CD4-positive, alpha-beta T cell treated with Interleukin-6 for 4 hours (primary cell): ENCODE results near the gene ACTR5.
"Not testable (repeated sequence)": the region's sequence is repeated elsewhere in the genome, so short reads cannot be mapped to it uniquely, and the experiment has no call there.

ENCODE experiments used
- DNase-seq: peaks from one replicate; pipeline ENCODE4 v3.0.0-alpha.2; 2020; ENCODE audit warnings: mixed read lengths

The ACTR5 gene

DNA sequence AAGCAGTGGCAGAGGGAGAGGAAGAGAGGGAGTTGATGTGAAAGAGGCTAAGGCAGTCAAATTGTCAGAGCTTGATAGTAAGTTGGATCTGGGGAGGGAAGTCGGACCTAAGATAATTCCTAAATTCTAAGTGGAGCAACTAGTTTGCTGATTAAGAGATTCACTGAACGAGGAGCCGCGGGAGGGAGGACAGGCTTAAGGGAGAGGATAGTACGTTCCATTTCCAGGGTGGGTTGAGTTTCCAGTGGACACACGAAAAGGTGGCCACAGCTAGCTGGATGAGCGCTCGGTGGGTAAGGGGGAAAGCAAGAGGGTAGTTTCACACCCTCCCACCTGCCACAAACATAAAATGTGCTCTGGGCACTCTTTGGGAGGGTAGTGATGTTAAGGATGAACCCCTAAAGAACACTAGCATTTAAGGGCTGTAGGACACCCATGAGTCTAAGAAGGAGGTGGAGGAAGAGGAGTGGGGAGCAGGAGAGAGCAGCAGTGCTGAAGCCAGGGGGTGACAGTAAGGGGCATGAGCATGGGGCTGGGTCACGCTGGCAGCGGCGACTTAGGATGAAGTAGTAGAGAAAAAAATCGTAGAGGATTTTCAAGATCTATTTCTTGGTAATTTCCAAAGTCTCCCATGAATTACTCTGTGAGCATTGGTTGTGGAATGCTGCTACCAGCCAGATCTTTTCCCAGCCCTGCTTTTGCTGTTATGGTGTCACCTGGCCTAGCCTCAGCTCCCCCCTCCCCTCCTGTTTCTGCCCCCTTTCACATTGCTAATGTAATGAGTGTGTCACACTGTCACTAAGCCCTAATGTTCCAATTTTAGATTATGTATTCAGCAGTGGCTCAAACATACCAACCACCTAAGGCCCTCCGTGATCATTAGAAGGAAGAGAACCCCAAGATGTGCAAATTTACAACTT is 21.4 kb downstream of the ACTR5 start:
- no peak for DNase-seq

DNA sequence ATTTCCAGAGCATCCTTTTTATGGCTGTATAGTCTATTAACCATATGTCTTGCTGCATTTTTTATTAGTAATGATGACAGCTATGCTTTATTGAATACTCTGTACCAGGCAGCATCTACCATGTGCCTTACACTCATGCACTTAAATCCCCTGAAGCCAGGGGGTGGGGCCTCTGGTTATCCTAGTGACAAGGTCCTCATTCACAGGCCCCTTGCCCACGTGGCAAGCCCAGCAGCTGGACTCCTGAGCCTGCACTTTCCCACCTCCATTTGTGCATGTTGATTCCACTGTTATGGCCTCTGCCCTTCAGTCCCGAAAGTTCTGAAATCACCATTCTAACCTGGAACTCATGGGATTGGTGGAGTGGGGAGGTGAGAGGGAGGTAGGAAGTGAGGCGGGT is 22.3 kb downstream of the ACTR5 start:
- no peak for DNase-seq

- DNase-seq = no peak
Observed at GRCh38 chr20:38770970-38771369, 22.7 kb downstream of the ACTR5 start.

DNA sequence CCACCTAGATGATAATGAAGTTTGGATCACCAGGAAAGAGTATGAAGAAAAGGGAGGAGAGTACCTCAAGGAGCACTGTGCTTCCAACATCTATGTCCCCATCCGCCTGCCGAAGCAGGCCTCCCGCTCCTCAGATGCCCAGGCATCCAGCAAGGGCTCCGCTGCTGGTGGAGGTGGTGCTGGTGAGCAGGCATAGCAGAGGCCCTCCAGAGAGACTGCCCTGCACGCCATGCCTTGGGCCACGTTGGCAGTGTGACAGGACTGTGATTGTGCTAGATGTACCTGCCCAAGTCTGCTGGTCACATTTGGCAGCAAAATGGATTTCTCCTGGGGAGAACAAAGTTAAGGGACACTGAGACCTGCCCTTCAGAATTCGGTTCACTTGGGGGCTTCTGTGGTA is 23.4 kb downstream of the ACTR5 start:
- DNase-seq = no peak

GRCh38 chr20:38774167-38774566 is 25.9 kb downstream of the ACTR5 start:
- no peak for DNase-seq

DNA sequence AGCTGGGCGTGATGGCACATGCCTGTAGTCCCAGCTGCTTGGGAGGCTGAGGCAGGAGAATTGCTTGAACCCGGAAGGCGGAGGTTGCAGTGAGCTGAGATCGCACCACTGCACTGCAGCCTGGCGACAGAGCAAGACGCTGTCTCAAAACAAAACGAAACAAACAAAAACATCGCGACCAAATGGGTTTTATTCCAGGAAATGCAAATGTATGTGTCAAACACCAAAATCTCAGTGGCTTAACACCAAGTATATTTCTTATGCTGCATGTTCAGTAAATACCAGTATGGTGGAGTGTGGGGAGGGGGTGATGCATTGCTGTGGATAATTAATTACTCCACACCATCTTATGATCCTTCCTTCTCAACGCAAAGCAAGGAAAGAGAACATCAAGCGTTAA is 28.1 kb downstream of the ACTR5 start:
- DNase-seq = no peak

GRCh38 chr20:38779247-38780097 is 31.2 kb downstream of the ACTR5 start:
- DNase-seq = peak; percentile 13

DNA sequence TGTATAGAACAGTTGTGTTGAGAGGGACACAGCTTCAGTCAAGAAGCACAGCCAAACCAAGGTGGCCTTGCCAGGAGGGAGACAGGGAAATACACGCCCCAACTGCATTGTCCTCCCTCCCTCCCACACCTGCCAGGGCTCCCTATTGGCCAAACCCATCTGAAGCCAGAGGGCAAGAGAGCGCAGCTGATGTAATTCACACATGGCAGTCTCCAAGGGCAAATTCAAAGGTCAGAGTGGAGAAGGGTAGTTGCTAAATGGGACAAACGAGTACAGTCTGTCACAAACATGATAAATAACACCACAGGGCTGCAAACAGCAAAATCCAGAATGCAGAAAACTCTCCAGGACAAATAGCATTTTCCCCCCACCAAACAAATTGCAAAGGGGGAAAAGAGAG is 34.0 kb downstream of the ACTR5 start:
- no peak for DNase-seq

DNA sequence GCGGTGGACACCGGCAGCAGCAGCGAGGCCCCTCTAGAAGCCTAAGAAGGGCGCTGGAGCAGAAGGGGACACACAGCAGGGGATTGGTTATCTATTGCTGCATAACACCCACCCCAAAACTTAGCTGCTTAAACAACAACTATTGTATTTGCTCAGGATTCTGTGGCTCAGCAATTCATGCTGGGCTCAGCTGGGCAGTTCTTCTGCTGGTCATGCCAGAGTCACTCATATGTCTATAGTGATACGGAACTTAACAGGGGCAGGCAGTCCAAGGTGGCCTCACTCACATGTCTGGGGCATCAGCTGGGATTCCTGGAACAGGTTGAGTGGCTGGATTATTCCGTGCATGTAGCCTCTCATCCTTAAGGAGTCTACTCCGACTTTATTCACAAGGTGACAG is 39.6 kb downstream of the ACTR5 start:
- DNase-seq = no peak

DNA sequence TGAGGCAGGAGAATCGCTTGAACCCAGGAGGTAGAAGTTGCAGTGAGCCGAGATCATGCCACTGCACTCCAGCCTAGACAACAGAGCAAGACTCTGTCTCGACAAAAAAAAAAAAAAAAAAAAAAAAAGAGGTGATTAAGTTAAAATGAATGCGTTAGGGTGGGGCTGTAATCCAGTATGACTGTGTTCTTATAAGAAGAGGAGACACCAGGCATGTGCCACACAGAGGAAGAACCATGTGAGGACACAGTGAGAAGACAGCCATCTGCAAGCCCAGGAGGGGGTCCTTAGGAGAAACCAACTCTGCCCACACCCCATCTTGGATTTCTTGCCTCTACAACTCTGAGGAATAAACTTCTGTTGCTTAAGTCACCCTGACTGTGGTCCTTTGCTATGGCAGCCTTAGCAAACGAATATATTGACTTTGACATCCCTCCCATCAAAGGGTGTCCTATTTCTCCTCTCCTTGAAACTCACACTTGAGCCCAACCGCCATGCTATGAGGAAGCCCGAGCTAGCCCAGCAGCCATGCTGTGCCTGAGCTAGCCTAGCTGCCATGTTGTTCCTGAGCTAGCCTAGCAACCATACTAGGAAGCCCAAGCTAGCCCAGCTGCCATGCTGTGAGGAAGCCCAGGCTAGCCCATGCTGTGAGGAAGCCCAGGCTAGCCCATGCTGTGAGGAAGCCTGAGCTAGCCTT is 41.4 kb downstream of the ACTR5 start:
- no peak for DNase-seq

DNA sequence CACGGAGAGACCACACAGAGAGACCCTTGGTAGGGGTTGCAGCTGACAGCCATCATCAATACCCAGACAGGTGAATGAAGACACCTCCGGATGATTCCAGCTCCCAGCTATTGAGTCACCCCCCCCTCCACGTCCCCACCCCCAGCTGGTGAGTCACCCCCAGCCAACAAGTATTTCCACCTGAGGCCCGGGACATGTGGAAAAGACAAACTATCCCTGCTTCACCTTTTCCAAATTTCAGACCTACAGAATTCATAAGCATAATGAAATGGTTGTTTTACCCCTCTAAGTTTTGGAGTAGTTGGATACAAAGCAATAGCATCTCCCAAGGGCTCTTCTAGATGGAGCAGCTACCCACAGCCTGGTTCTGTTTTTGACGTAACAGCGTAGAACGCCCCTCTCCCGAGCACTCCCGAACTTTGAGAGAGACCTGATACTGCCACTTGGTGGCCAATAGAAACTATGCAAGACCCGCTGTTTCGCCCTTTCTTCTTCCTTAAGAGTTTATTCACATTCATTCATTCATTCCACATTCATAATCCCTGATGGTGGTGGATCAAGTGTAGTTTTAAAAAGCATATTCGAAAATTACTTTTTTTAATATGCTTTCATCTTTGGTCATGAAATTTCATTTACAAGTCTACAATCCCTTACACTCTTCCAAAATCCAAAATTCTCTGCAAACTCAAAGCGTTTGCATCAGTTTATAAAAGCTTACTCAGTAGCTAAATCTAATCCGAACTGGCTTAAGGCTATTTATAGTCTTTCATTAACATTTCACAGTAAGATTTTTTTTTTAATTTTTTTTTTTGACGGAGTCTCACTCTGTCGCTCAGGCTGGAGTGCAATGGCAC is 42.2 kb downstream of the ACTR5 start:
- peak; percentile 69 for DNase-seq

DNA sequence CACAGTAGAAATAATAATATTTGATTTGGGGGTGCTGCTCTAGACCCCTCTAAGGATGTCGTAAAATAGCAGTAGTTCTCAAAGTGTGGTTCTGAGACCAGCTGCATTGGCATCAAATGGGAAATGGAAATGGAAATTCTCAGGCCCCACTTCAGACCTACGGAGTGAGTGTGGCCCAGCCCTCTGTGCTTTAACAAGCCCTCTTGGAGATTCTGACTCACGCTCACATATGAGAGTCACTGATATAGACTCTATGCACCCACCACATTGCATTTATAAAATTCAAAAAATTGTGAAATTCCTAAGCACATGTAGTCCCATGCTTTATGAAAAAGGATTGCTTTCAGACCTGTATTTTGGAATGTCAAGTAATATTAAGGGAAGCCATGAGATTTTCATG is 43.0 kb downstream of the ACTR5 start:
- DNase-seq = no peak

DNA sequence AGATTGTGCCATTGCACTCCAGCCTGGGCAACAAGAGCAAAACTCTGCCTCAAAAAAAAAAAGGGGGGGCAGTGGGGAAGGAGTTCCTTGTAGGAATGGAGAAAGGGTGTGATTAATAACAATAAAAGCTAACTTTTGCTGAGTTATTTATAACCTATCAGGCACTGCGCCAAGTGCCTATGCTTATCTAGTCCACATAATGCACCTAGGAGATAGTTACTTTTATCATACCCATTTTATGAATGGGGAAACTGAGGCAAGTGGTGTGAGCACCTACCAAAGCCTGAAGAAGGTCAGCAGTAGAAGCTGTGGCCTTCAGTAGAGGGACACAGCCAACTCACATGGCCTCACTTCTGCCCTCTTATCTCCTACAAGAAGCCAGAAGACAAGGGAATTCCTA is 43.7 kb downstream of the ACTR5 start:
- DNase-seq = no peak

GRCh38 chr20:38794057-38794456 is 45.8 kb downstream of the ACTR5 start:
- DNase-seq = not testable (repeated sequence)

DNA sequence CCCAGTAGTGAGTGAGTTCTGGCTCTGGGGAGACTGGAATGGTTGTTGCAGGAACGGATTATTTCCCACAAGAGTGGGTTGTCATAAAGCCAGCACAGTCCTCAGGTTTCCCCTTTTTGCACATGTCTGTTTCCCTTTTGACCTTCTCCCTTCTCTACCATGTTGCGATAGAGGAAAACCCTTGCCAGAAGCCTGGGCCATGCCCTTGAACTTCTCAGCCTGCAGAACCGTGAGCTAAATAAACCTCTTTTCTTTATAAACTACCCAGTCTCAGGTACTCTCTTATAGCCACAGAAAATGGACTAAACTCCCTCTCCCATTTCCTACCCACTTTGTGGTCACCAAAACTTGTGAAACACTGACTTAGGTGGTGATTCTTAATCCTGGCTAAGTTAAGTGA is 50.0 kb downstream of the ACTR5 start:
- DNase-seq = no peak

- DNase-seq = no peak
Observed at GRCh38 chr20:38799203-38799602, 50.9 kb downstream of the ACTR5 start.

DNA sequence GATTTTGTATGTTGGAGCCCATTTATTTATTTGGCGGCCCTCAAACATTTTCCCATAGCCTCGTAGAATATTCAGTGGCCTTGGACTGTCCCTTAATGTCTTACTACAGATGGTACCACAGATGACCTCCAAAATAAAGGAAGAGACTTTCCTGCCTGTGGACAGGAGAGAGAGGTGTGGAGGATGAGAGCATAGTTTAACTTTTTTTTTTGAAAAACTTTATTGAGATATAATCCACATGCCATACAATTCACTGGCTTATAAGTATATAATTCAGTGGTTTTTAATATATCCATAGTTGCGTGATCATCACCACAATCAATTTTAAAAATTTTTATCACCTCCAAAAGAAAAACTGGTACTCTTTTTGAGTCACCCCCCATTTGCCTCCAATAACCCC is 52.6 kb downstream of the ACTR5 start:
- DNase-seq = no peak

- no peak for DNase-seq
Observed at GRCh38 chr20:38804221-38804620, 56.0 kb downstream of the ACTR5 start.

GRCh38 chr20:38804682-38805501 is 56.6 kb downstream of the ACTR5 start:
- DNase-seq = peak; percentile 77

- DNase-seq = peak; percentile 82
Observed at GRCh38 chr20:38805502-38805957, 57.3 kb downstream of the ACTR5 start, which contains the start of gene PPP1R16B. PPP1R16B (plus strand) TSS chr20:38805697; CDS start chr20:38835926, 30,229 bp downstream.
